ENCODE data around the gene ABCA9. TPM values are rescaled to one million over a fixed set of nuclear protein-coding genes. Genes with fewer than 3 reads are reported as not detected.

Gene ABCA9
- total and polyA plus RNA-seq, 7 experiments from 2014 or later, result 0.05 to 0.34 (median 0.29) TPM; not detected in 2

DNA sequence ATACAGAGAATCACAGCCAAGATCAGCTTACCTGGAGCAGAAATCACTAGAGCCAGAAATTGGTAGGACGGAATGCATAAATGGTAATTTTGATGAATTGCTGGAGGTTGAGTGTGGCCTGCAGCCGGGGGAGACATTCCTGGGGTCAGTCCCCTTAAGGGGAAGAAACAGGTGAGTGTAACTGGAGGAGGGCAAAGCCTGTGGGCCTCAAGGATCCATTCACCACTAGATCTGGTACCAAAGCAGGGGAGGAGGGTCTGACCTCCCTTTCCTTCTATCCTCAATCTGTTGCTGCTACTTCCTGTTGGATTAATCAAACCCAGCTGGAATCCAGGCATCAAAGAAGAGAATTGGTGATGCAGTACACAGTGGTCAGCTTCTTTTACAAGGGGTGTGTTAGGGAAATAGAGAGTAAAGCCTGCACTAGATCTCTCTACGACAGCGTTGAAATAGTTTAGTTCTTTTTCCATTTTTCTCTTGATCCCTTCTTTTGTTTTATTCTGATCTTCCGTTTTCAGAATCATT, 8.6 kb upstream of the ABCA9 start:
- ChIA-PET CTCF (no interaction called here), POLR2A (no interaction called here)
- Histone ChIP-seq H3K36me3 (ENCODE audit: control insufficient read depth in 2 of 3, insufficient read depth in 3 of 3, low read length in 3 of 3) (no peaks in the 10 kb centered on the region), H3K9me3 (ENCODE audit: control insufficient read depth in 2 of 3, low read length in 3 of 3) (no peaks in the 10 kb centered on the region), H3K4me3 (ENCODE audit: low read length) (no peak overlapping the region), H3K27ac (ENCODE audit: low read depth, low read length) (no peak overlapping the region), H3K27me3 (ENCODE audit: control insufficient read depth in 2 of 2, insufficient read depth in 2 of 2, low read length in 2 of 2) (no peaks in the 10 kb centered on the region), H3K4me1 (ENCODE audit: control insufficient read depth in 2 of 2, insufficient read depth in 2 of 2, low read length in 2 of 2) (no peaks in the 10 kb centered on the region)
- peaks cover 6 to 46% (median 31%) of the 10 kb centered on the region in 7 donors for H3K4me1 Mint-ChIP-seq
- DNase-seq, result no peak
- H3K4me3 Mint-ChIP-seq, result no peak overlapping the region
- H3K27me3 Mint-ChIP-seq, result peaks cover 5 to 19% (median 12%) of the 10 kb centered on the region in 5 donors
- H3K9me3 Mint-ChIP-seq, result peaks cover under 1 to 27% (median 12%) of the 10 kb centered on the region in 11 donors
- H3K27ac Mint-ChIP-seq, result no peak overlapping the region
- no peak for ATAC-seq
- intact Hi-C loops (cut with micrococcal nuclease), result no loop called here
- peaks cover 0 to 24% (median 0%) of the 10 kb centered on the region in 5 donors for H3K36me3 Mint-ChIP-seq

DNA sequence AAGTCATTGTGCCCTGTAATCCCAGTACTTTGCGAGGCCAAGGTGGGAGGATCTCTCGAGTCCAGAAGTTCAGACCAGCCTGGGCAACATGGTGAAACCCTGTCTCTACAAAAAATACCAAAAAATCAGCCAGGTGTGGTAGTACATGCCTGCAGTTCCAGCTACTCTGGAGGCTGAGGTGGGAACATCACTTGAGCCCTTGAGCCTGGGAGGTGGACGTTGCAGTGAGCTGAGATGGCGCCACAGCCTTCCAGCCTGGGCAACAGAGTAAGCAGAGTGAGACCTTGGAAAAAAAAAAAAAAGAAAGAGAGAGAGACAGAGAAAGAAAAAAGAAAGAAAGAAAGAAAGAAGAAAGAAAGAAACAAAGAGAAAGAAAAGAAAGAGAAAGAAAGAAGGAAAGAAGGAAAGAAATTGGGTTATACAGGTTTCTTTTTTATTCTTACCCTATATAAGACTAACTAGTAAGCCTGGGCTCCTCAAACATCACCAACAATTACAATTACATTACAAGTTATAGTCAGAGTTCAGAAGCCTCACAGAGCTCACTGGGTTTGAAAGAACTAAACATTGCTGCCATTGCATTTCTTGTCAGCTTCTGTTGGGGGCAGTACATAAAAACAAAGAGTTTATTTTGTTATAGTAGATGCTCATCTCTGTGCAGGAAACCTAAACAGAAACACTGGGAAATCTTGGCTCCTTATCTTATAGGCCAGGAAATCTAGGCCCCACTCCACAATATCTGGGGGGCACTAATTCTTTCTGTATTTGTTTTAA, 6.7 kb upstream of the ABCA9 start:
- Histone ChIP-seq H3K9me3 (ENCODE audit: control insufficient read depth in 2 of 3, low read length in 3 of 3) (no peaks in the 10 kb centered on the region), H3K36me3 (ENCODE audit: control insufficient read depth in 2 of 3, insufficient read depth in 3 of 3, low read length in 3 of 3) (no peaks in the 10 kb centered on the region), H3K4me1 (ENCODE audit: control insufficient read depth in 2 of 2, insufficient read depth in 2 of 2, low read length in 2 of 2) (no peaks in the 10 kb centered on the region), H3K4me3 (ENCODE audit: low read length) (no peak overlapping the region), H3K27me3 (ENCODE audit: control insufficient read depth in 2 of 2, insufficient read depth in 2 of 2, low read length in 2 of 2) (no peaks in the 10 kb centered on the region), H3K27ac (ENCODE audit: low read depth, low read length) (no peak overlapping the region)
- Mint-ChIP-seq H3K4me3 (no peak overlapping the region), H3K9me3 (peaks cover 0 to 10% (median 6%) of the 10 kb centered on the region in 11 donors), H3K27ac (peak overlapping the region in 1 of 9 donors; percentile 57), H3K4me1 (peaks cover 6 to 46% (median 32%) of the 10 kb centered on the region in 7 donors), H3K36me3 (peaks cover 0 to 15% (median 0%) of the 10 kb centered on the region in 5 donors), H3K27me3 (peaks cover 6 to 23% (median 13%) of the 10 kb centered on the region in 5 donors)
- DNase-seq, result no peak
- intact Hi-C loops (cut with micrococcal nuclease), result no loop called here
- no peak for ATAC-seq
- ChIA-PET POLR2A (no interaction called here), CTCF (no interaction called here)

DNA sequence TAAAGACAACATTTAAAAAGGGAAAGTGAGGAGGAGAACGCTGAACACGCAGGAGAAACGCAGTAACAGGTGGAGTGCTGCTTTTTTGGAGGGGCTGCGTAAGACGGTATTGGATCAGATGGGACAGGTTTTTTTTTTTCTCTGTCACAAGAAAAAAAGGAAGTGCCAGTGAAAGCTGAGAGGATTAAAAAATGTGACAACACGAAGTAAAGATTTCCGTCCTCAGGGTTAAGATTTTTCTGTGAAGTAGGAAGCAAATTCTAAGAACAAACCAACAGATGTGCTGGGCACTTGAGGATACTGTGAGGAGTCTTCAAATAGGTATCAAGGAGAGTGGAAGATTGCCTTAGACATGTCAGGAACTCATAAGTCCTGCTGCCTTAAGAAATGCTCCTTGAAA, 5.8 kb upstream of the ABCA9 start:
- Histone ChIP-seq H3K4me1 (ENCODE audit: control insufficient read depth in 2 of 2, insufficient read depth in 2 of 2, low read length in 2 of 2) (no peaks in the 10 kb centered on the region), H3K27ac (ENCODE audit: low read depth, low read length) (no peak overlapping the region), H3K36me3 (ENCODE audit: control insufficient read depth in 2 of 3, insufficient read depth in 3 of 3, low read length in 3 of 3) (no peaks in the 10 kb centered on the region), H3K27me3 (ENCODE audit: control insufficient read depth in 2 of 2, insufficient read depth in 2 of 2, low read length in 2 of 2) (no peaks in the 10 kb centered on the region), H3K9me3 (ENCODE audit: control insufficient read depth in 2 of 3, low read length in 3 of 3) (no peaks in the 10 kb centered on the region), H3K4me3 (ENCODE audit: low read length) (no peak overlapping the region)
- Mint-ChIP-seq H3K36me3 (peaks cover 0 to 9% (median 0%) of the 10 kb centered on the region in 5 donors), H3K9me3 (peaks cover 0 to 5% (median 3%) of the 10 kb centered on the region in 11 donors), H3K27me3 (peaks cover 6 to 23% (median 11%) of the 10 kb centered on the region in 5 donors), H3K4me1 (peaks cover 6 to 44% (median 29%) of the 10 kb centered on the region in 7 donors), H3K27ac (peak overlapping the region in 5 of 9 donors; percentile 7 to 60 (median 22)), H3K4me3 (peak overlapping the region in 6 of 10 donors; percentile 7 to 70 (median 35))
- DNase-seq (no peak), ATAC-seq (no peak)
- ChIA-PET POLR2A (no interaction called here), CTCF (no interaction called here)
- intact Hi-C loops (cut with micrococcal nuclease), result no loop called here

DNA sequence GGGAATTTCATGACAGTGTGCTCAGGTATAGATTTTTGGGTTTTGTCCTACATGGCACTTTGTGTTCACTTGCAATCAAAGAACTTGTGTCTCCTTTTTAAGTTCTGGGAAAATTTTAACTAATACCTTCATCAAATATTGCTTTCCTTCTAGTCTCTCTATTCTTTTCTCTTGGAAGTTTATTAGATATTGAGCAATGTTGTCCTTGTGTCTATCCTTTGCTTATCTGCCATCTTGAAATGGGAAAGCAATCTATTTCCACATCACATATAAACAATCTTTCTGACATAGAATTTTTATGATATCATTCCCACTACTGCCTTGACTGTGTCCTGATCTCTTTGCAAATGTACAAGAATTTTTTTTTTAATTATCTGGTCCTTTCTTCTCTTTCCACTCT, 4.4 kb upstream of the ABCA9 start:
- H3K36me3 ChIP-seq (ENCODE audit: control insufficient read depth in 2 of 3, insufficient read depth in 3 of 3, low read length in 3 of 3), result no peaks in the 10 kb centered on the region
- DNase-seq, result no peak
- peak overlapping the region in 1 of 10 donors; percentile 8 for H3K4me3 Mint-ChIP-seq
- H3K9me3 Mint-ChIP-seq, result peaks cover 0 to 3% (median 0%) of the 10 kb centered on the region in 11 donors
- no peak overlapping the region for H3K27ac ChIP-seq (ENCODE audit: low read depth, low read length)
- H3K27ac Mint-ChIP-seq, result no peak overlapping the region
- H3K4me1 Mint-ChIP-seq, result peaks cover 0 to 34% (median 17%) of the 10 kb centered on the region in 7 donors
- peaks cover 6 to 23% (median 11%) of the 10 kb centered on the region in 5 donors for H3K27me3 Mint-ChIP-seq
- no peaks in the 10 kb centered on the region for H3K27me3 ChIP-seq (ENCODE audit: control insufficient read depth in 2 of 2, insufficient read depth in 2 of 2, low read length in 2 of 2)
- H3K9me3 ChIP-seq (ENCODE audit: control insufficient read depth in 2 of 3, low read length in 3 of 3), result no peaks in the 10 kb centered on the region
- ChIA-PET POLR2A (no interaction called here), CTCF (no interaction called here)
- intact Hi-C loops (cut with micrococcal nuclease), result no loop called here
- H3K4me3 ChIP-seq (ENCODE audit: low read length), result no peak overlapping the region
- no peaks in the 10 kb centered on the region for H3K4me1 ChIP-seq (ENCODE audit: control insufficient read depth in 2 of 2, insufficient read depth in 2 of 2, low read length in 2 of 2)
- H3K36me3 Mint-ChIP-seq, result peaks cover 0 to 4% (median 0%) of the 10 kb centered on the region in 5 donors
- no peak for ATAC-seq

DNA sequence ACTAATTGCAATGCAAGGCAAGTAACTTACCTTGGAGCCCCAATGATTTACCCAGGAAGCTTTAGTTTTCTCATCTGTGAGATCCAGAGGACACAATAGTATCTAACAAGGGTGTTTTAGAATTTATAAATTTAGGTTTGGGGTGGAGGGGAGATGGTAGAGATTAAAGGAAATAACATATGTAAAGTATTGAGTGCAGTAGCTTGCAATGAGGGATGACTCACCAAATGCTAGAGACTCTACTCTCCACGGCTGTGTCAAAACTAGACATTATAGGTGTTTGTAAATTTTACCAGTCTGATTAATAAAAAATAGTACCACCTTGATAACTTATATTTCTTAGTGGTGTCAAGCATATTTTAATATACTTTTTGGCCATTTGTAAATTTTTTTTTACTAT, 3.7 kb upstream of the ABCA9 start:
- peak; percentile 41 for ATAC-seq
- no peak overlapping the region for H3K27ac ChIP-seq (ENCODE audit: low read depth, low read length)

DNA sequence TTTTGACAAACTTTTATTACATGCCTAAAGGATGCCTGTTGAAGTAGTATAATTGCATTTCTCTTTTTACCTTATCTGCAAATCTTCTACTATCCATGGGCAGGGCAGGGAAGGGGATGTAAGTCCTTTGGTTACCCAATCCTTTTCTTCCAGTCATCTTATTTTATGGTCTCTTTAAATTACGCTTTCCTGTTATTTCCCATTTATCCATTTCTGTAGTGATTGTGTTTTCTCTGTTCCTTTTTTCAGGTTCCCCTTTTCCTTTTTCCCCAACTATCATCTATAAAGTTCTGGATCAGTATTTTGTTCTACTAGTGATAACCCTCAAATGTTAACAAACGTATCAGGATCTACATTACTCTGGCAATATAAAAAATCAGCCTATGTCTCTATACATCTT, 3.3 kb upstream of the ABCA9 start:
- intact Hi-C loops (cut with micrococcal nuclease), result no loop called here
- no peak overlapping the region for H3K4me3 ChIP-seq (ENCODE audit: low read length)
- no peaks in the 10 kb centered on the region for H3K36me3 ChIP-seq (ENCODE audit: control insufficient read depth in 2 of 3, insufficient read depth in 3 of 3, low read length in 3 of 3)
- H3K27me3 ChIP-seq (ENCODE audit: control insufficient read depth in 2 of 2, insufficient read depth in 2 of 2, low read length in 2 of 2), result no peaks in the 10 kb centered on the region
- H3K9me3 ChIP-seq (ENCODE audit: control insufficient read depth in 2 of 3, low read length in 3 of 3), result no peaks in the 10 kb centered on the region
- no peaks in the 10 kb centered on the region for H3K4me1 ChIP-seq (ENCODE audit: control insufficient read depth in 2 of 2, insufficient read depth in 2 of 2, low read length in 2 of 2)
- Mint-ChIP-seq H3K4me1 (peaks cover 0 to 34% (median 17%) of the 10 kb centered on the region in 7 donors), H3K27ac (no peak overlapping the region), H3K9me3 (peaks cover 0 to 3% (median 3%) of the 10 kb centered on the region in 11 donors), H3K27me3 (peaks cover 10 to 23% (median 14%) of the 10 kb centered on the region in 5 donors), H3K36me3 (peaks cover 0 to 2% (median 0%) of the 10 kb centered on the region in 5 donors), H3K4me3 (no peak overlapping the region)
- ATAC-seq (no peak), DNase-seq (no peak)
- no peak overlapping the region for H3K27ac ChIP-seq (ENCODE audit: low read depth, low read length)
- ChIA-PET POLR2A (no interaction called here), CTCF (no interaction called here)

More for the DNA sequence above, 3.7 kb upstream of the ABCA9 start:
- Mint-ChIP-seq H3K4me1 (peaks cover 0 to 34% (median 17%) of the 10 kb centered on the region in 7 donors), H3K9me3 (peaks cover 0 to 3% (median 0%) of the 10 kb centered on the region in 11 donors), H3K4me3 (no peak overlapping the region), H3K27me3 (peaks cover 6 to 23% (median 11%) of the 10 kb centered on the region in 5 donors), H3K36me3 (peaks cover 0 to 4% (median 0%) of the 10 kb centered on the region in 5 donors), H3K27ac (no peak overlapping the region)
- no peaks in the 10 kb centered on the region for H3K4me1 ChIP-seq (ENCODE audit: control insufficient read depth in 2 of 2, insufficient read depth in 2 of 2, low read length in 2 of 2)
- H3K27me3 ChIP-seq (ENCODE audit: control insufficient read depth in 2 of 2, insufficient read depth in 2 of 2, low read length in 2 of 2), result no peaks in the 10 kb centered on the region
- no peak for DNase-seq
- intact Hi-C loops (cut with micrococcal nuclease), result no loop called here
- no peaks in the 10 kb centered on the region for H3K9me3 ChIP-seq (ENCODE audit: control insufficient read depth in 2 of 3, low read length in 3 of 3)
- ChIA-PET CTCF (no interaction called here), POLR2A (no interaction called here)
- H3K36me3 ChIP-seq (ENCODE audit: control insufficient read depth in 2 of 3, insufficient read depth in 3 of 3, low read length in 3 of 3), result no peaks in the 10 kb centered on the region
- H3K4me3 ChIP-seq (ENCODE audit: low read length), result no peak overlapping the region
